HepG2 (cell line): ENCODE data around the gene LILRB3. TPM values are rescaled to one million over a fixed set of nuclear protein-coding genes. Genes with fewer than 3 reads are reported as not detected.

Source experiments
- ATRX ChIP-seq: sonication (generic); formaldehyde crosslinking; IDR thresholded peaks from 2 replicates; pipeline ENCODE4 v1.4.0; 2020; ENCODE audit warnings: missing genetic modification reagents, borderline replicate concordance
- BORCS8-MEF2B ChIP-seq: sonication (generic); formaldehyde crosslinking; IDR thresholded peaks from 2 replicates; pipeline ENCODE4 v1.8.0; 2022; ENCODE audit warnings: mild to moderate bottlenecking, missing genetic modification reagents
- CC2D1A ChIP-seq: sonication (generic); formaldehyde crosslinking; IDR thresholded peaks from 2 replicates; pipeline ENCODE4 v1.8.1; 2023; ENCODE audit warnings: mild to moderate bottlenecking, missing genetic modification reagents
- CCAR2 ChIP-seq: fragments of 200-400 bp; formaldehyde crosslinking; optimal IDR thresholded peaks from 2 replicates; pipeline ENCODE3; 2018; ENCODE audit warnings: low read depth, mild to moderate bottlenecking, low read length, moderate library complexity
- CEBPG ChIP-seq: IDR thresholded peaks from 2 replicates; pipeline ENCODE4 v1.6.1; 2016
- ELF3 ChIP-seq: IDR thresholded peaks from 2 replicates; pipeline ENCODE4 v1.6.1; 2016; ENCODE audit warnings: missing genetic modification reagents, missing compliant biosample characterization
- HES4 ChIP-seq: sonication (generic); formaldehyde crosslinking; IDR thresholded peaks from 2 replicates; pipeline ENCODE4 v1.9.0; 2021; ENCODE audit warnings: mild to moderate bottlenecking, missing genetic modification reagents, borderline replicate concordance
- KDM1A ChIP-seq: IDR thresholded peaks from 2 replicates; pipeline ENCODE4 v1.6.1; 2016; ENCODE audit warnings: missing compliant biosample characterization
- KIAA2018 ChIP-seq: sonication (generic); formaldehyde crosslinking; IDR thresholded peaks from 2 replicates; pipeline ENCODE4 v1.5.0; 2020; ENCODE audit warnings: mild to moderate bottlenecking, missing genetic modification reagents, borderline replicate concordance
- MED1 ChIP-seq: sonication (generic); formaldehyde crosslinking; IDR thresholded peaks from 2 replicates; pipeline ENCODE4 v1.4.0; 2020; ENCODE audit warnings: missing genetic modification reagents
- NFKB2 ChIP-seq: sonication (generic); formaldehyde crosslinking; IDR thresholded peaks from 2 replicates; pipeline ENCODE4 v1.4.0; 2020; ENCODE audit warnings: missing genetic modification reagents, borderline replicate concordance
- NRL ChIP-seq: sonication (generic); formaldehyde crosslinking; IDR thresholded peaks from 2 replicates; pipeline ENCODE4 v1.5.0; 2020; ENCODE audit warnings: missing genetic modification reagents, mild to moderate bottlenecking, moderate library complexity, borderline replicate concordance
- PTBP1 ChIP-seq: fragments of 200-400 bp; formaldehyde crosslinking; IDR thresholded peaks from 2 replicates; pipeline ENCODE4 v1.6.1; 2018; ENCODE audit warnings: low read length, low read depth; ENCODE audit not compliant: poor library complexity, severe bottlenecking
- RXRB ChIP-seq: IDR thresholded peaks from 2 replicates; pipeline ENCODE4 v1.6.1; 2016; ENCODE audit warnings: borderline replicate concordance, missing genetic modification reagents, missing compliant biosample characterization
- SCMH1 ChIP-seq: sonication (generic); formaldehyde crosslinking; IDR thresholded peaks from 2 replicates; pipeline ENCODE4 v1.9.0; 2021; ENCODE audit warnings: missing genetic modification reagents, mild to moderate bottlenecking, borderline replicate concordance
- ZBTB3 ChIP-seq: sonication (generic); formaldehyde crosslinking; IDR thresholded peaks from 2 replicates; pipeline ENCODE4 v1.4.0; 2020; ENCODE audit warnings: low read depth, mild to moderate bottlenecking, moderate library complexity, missing genetic modification reagents, borderline replicate concordance
- ZFP36 ChIP-seq: fragments of 150-350 bp; IDR thresholded peaks from 2 replicates; pipeline ENCODE4 v1.6.1; 2018; ENCODE audit warnings: borderline replicate concordance, low read length, low read depth; ENCODE audit not compliant: partially characterized antibody
- ZNF17 ChIP-seq: sonication (generic); formaldehyde crosslinking; IDR thresholded peaks from 2 replicates; pipeline ENCODE4 v1.5.0; 2020; ENCODE audit warnings: mild to moderate bottlenecking, missing genetic modification reagents
- ZNF331 ChIP-seq: sonication (generic); formaldehyde crosslinking; IDR thresholded peaks from 2 replicates; pipeline ENCODE4 v1.4.0; 2020; ENCODE audit warnings: missing genetic modification reagents
- ZNF414 ChIP-seq: sonication (generic); formaldehyde crosslinking; IDR thresholded peaks from 2 replicates; pipeline ENCODE4 v1.5.0; 2020; ENCODE audit warnings: missing genetic modification reagents
- ZNF589 ChIP-seq: sonication (generic); formaldehyde crosslinking; conservative IDR thresholded peaks from 2 replicates; pipeline ENCODE4 v1.8.0; 2022; ENCODE audit warnings: mild to moderate bottlenecking, moderate library complexity, missing genetic modification reagents
- ZNF660 ChIP-seq: sonication (generic); formaldehyde crosslinking; IDR thresholded peaks from 2 replicates; pipeline ENCODE4 v1.5.1; 2020; ENCODE audit warnings: mild to moderate bottlenecking, low read depth, missing genetic modification reagents, borderline replicate concordance
- polyA plus RNA-seq, 8 experiments: library from polyadenylated mRNA; depleted of rRNA in 3 of 8; stranded (reverse) in 7 of 8; unstranded in 1 of 8; fragments of >200 nt; fragmentation: Illumina TruSeq in 4 of 8; extraction: Trizol in 4 of 8; gene quantifications; 2 replicates each; pipeline versions ENCODE4 v1.2.1 to v1.2.3, GENCODE V29; 2011 to 2016; ENCODE audit warnings: low read depth in 4 of 8, missing spikeins in 1 of 8, mixed read lengths in 1 of 8; ENCODE audit not compliant: insufficient read depth in 1 of 8
- total RNA-seq, 5 experiments: library from RNA; depleted of rRNA; stranded (reverse); fragments of >200 nt; fragmentation: Illumina TruSeq; extraction: Trizol; gene quantifications; 2 replicates each; pipeline ENCODE4 v1.2.3, GENCODE V29; 2016; ENCODE audit warnings: low read depth in 1 of 5

LILRB3 gene
- total and polyA plus RNA-seq, 2 of the 13 experiments (the other 11 are each of a cell fraction or from before 2014, with no cell fraction given) = 0.22 TPM; not detected in 1

- TF ChIP-seq NFKB2 (CRISPR knock-in tag) = no peak
- no peak for TF ChIP-seq ZNF660 (CRISPR knock-in tag)
- TF ChIP-seq KDM1A (CRISPR knock-in tag) = no peak
- TF ChIP-seq HES4 (CRISPR knock-in tag) = no peak
- no peak for TF ChIP-seq SCMH1 (CRISPR knock-in tag)
- TF ChIP-seq RXRB (CRISPR knock-in tag) = peak; percentile 51; the same call in 1 of the 2 replicates
- TF ChIP-seq ZFP36 = no peak
- TF ChIP-seq ATRX = no peak
- no peak for TF ChIP-seq NRL (CRISPR knock-in tag)
- TF ChIP-seq ZNF17 = no peak
- TF ChIP-seq BORCS8-MEF2B (CRISPR knock-in tag) = no peak
- TF ChIP-seq PTBP1 = no peak
- no peak for TF ChIP-seq CCAR2
- TF ChIP-seq ZNF589 = no peak
- TF ChIP-seq KIAA2018 (CRISPR knock-in tag) = no peak
- TF ChIP-seq ELF3 (CRISPR knock-in tag) = no peak
- 0 out of 2 replicates have a peak, but pooled peaks have one; percentile 40 for TF ChIP-seq MED1
- TF ChIP-seq CC2D1A (CRISPR knock-in tag) = no peak
- peak; percentile 81; the same call in 1 of the 2 replicates for TF ChIP-seq ZNF331 (CRISPR knock-in tag)
- TF ChIP-seq ZNF414 (CRISPR knock-in tag) = no peak
- no peak for TF ChIP-seq ZBTB3
- peak; percentile 88 for TF ChIP-seq CEBPG
These were observed 14.6 kb downstream of the LILRB3 start (continued) for GRCh38 chr19:54207983-54208783.
